Islet precursor cell (in vitro differentiated cells): ENCODE results near the gene SYTL2.
"Not testable (repeated sequence)": the region's sequence is repeated elsewhere in the genome, so short reads cannot be mapped to it uniquely, and the experiment has no call there.

Source experiments
- DNase-seq: peaks from one replicate; pipeline ENCODE4 v3.0.0-alpha.2; 2018

Gene SYTL2, protein sequence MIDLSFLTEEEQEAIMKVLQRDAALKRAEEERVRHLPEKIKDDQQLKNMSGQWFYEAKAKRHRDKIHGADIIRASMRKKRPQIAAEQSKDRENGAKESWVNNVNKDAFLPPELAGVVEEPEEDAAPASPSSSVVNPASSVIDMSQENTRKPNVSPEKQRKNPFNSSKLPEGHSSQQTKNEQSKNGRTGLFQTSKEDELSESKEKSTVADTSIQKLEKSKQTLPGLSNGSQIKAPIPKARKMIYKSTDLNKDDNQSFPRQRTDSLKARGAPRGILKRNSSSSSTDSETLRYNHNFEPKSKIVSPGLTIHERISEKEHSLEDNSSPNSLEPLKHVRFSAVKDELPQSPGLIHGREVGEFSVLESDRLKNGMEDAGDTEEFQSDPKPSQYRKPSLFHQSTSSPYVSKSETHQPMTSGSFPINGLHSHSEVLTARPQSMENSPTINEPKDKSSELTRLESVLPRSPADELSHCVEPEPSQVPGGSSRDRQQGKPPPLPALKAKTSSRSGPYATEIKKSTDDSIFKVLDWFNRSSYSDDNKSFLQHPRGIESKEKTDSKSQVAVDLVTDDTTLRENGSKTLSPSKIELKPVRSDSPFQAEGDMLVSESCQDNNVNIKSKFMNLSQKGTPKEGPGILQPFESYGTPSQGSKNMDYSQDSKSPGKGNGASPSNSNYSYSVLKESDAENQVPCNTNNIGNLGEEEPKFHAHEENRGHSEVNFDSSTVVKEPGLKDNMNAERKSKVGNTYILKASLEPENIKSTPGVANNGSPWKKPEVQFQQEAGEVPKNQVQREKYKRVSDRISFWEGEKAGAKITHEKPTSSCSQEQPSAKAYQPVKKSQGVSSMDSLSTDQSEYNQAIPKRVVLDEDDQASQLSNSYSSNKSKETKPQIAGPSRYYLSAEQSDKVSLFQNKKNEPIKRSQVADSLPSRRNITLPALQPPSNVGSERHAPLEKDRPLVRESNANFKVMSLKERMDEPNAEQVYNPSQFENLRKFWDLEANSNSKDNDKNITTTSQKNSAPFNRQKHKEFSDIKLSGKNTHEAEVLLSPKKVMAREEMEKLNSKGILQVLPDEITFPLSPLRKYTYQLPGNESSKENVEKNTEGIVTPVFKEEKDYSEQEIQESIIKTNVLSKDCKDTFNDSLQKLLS (N-terminal part only)

GRCh38 chr11:85810871-85811611 lies at the start of gene SYTL2:
SYTL2 (minus strand) TSS chr11:85811141; CDS start chr11:85757725, 53,416 bp downstream.
- DNase-seq = peak; percentile 89

- DNase-seq = not testable (repeated sequence)
Measured at GRCh38 chr11:85859541-85859940, 48.6 kb upstream of the SYTL2 start.

DNA sequence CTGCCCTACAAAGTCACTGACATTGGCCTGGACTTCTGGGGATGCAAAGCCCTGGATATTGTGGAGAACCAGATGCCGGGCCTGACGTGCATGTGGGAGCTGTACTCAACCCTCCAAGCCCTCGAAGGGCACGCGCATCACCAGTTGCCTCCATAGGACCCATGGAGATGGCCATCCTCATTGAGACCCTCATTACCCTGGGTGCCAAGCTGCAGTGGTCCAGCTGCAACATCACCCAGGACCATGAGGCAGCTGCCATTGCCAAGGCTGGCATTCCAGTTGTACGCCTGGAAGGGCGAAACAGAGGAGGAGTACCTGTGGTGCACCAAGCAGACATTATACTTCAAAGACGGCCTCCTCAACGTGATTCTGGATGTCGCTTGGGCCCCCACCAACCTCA lies 46.2 kb upstream of the SYTL2 start:
- no peak for DNase-seq

DNA sequence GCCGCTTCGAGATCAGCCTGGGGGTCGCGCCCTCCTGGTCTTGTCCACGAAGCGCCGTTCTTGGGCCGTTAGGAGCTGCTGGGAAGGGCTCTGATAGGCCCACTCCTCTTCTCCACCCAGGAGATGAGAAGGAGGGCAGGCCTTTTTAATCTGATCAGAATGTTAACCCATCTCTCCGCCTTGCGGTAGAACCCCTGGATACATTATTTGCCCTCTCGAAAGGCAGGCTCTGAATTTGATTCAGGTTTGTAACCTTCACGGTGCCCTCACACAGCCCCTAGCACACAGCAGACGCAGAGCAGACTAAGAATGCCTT lies 44.4 kb upstream of the SYTL2 start, which contains the start of gene CCDC83:
Gene CCDC83, plus strand, starts transcription at position 43 of the 316 bp plus-strand sequence. CDS start 9,741 bp downstream, outside the sequence.
- DNase-seq = no peak

DNA sequence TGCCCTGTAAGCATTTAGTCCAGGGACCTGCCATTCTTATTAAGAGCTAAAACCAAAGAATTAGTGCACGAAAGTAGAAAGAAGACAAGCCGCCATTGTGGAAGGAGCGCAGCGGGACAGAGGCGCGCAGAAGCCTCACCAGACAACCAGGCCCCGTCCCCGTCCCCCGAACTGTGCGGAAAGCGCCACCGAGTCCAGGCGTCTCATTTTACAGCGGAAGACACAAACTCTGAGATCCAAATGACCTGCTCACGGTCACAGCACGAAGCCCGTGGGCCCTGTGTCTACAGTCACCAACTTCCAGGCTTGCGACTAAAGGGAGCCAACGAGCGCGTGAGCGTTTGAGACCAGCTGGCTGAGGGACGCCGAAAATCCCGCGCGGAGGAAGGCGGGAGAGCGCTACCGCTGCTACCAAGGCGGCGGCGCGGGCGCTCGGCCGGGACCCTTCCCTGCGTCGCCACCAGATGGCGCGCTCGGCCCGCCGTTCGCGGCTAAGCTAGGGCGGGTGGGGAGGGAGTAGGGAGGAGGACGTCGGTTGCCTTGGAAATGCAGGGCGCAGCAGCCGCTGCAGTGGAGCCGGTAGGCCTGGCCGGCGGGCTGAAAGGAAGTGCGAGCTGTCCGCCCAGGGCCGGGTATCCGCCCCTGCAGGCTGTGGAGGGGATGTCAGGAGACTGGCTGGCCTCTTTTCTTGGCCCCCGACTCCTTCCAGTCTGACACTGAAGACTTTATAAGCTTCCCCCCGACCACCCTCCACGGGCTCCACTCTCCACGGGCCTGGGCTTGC lies 43.8 kb upstream of the SYTL2 start:
- DNase-seq = peak; percentile 99

GRCh38 chr11:85854212-85854556 lies 43.2 kb upstream of the SYTL2 start:
- no peak for DNase-seq

DNA sequence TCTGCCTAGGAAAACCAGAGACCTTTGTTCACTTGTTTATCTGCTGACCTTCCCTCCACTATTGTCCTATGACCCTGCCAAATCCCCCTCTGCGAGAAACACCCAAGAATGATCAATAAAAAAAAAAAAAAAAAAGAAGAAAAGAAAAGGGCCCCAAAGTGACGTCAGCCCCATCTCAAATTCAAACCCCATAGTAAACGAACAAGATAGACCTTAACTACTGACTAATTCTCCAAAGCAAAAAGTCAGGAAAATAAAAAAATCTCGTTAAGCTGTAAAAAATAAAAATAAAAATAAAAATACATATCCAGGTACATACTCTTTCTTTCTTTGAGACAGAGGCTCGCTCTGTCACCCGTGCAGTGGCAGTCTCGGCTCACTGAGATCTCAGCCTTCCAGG lies 42.6 kb upstream of the SYTL2 start:
- DNase-seq = not testable (repeated sequence)

GRCh38 chr11:85852754-85853153 lies 41.8 kb upstream of the SYTL2 start:
- DNase-seq = not testable (repeated sequence)

DNA sequence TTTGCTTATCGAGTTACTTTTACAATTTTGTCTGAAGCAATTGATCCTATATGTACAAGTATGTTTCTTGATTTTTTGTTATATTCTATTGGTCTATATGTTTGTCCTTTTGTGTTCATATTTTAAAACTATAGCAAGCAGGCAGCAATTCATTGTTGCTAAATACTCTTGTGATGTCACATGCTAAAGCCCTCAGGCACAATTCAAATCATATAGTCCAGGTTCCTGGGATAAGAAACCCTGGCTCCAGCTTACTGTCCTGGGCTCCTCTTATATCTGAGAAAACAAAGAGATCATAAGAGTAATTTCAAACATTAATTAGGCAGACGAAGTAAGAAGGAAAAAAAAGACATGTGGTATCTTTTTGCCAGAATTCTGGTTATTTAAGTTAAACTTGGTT lies 37.6 kb upstream of the SYTL2 start:
- no peak for DNase-seq

GRCh38 chr11:85848006-85848405 lies 37.1 kb upstream of the SYTL2 start:
- DNase-seq = no peak

DNA sequence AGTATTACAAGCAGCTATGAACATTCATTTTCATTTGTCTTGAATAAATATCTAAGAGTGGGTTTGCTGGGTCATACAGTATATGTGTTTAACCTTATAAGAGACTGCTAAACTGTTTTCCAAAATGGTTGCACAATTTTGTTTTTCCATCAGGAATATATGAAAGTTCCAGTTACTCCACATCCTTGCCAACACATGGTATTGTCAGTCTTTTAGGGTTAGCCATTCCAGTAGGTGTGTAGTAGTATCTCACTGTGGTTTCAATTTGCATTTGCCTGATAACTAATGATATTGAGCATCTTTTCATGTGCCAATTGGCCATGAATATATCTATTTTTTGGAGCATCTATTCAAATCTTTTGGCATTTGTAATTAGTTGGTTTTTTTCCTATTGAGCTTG lies 36.5 kb upstream of the SYTL2 start:
- DNase-seq = no peak

DNA sequence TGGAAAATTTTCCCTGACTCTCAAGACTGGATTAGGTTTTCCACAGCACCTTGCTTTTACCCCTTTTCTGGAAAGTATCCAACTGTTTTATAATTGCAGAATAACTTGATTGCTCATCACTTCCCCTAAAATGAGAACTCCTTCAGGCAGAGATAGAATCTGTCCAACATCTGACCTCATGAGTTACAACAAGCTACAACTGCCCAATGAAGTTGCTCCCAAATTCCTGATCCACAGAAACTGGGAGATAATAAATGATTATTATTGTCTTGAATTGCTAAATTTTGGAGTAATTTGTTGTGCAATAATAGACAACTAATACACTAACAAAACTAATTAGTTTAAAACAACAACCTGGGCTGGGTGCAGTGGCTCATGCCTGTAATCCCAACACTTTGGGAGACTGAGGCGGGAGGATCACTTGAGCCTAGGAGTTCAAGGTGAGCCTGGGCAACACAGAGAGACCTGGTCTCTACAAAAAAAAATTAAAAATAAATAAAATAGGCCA lies 34.2 kb upstream of the SYTL2 start:
- no peak for DNase-seq

GRCh38 chr11:85844439-85845123 lies 33.6 kb upstream of the SYTL2 start:
- DNase-seq = peak; percentile 83

DNA sequence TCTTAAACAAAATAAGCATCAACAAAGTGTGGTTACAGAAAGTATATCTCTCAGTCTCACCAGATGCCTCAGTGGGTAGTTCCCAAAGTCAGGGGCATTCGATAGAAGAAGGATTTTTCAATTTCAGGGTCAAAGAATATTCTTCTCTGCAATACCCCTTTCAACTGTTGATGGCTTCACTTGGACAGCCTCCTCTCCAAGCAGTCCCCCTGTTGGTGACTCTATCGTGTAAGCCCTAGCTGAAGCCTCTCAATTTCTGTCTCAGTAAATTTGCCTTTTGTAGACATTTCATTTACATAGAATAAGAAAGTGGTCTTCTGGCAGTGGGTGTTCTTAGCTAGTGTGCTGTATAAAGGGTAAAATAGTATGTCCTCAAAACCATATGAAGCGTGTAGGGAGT lies 33.0 kb upstream of the SYTL2 start:
- DNase-seq = no peak

DNA sequence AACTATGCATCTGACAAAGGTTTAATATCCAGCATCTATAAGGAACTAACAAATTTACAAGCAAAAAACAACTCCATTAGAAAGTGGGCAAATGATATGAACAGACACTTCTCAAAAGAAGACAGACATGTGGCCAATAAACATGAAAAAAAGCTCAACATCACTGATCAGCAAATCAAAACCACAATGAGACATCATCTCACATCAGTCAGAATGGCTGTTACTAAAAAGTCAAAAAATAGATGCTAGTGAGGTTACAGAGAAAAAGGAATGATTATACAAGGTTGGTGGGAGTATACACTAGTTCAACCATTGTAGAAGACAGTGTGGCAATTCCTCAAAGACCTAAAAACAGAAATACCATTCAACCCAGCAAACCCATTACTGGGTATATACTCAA lies 30.0 kb upstream of the SYTL2 start:
- not testable (repeated sequence) for DNase-seq

- DNase-seq = no peak
Measured at GRCh38 chr11:85835729-85836128, 24.8 kb upstream of the SYTL2 start.

DNA sequence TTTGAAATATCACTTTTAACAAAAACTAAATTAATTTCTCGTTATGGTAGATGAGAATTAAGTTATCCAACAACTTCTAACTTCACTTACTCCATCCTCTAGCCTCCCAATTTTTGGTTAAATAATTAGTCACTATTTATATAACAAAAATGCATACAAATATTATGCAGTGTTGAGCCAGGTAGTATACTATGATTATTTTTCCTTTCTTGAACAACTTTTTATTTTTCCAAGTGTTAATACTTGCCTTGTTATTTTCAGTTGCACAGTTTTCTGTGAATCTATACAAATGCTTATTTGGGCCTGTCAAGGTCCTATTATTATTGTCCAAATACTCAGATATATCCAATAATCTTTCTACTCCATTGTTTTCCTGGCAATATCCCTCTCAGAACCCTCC lies 24.3 kb upstream of the SYTL2 start:
- no peak for DNase-seq

DNA sequence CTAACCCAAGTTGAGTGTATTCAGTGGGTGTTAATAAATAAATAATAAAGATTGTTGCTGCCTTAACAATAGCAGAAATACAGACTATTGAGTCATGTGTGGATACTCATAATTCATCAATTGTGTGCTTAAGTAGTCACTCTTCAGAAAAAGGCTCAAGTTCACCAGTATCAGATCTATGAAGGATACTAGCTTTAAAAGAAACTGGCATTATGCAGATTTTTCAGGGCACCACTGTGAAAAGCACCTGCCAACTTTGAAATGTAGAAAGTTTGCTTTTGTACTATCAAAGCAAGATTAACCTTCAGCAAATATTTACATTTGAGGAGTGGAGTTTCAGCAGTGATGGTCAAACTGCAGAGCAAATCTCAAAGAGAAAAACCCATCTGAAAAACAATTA lies 20.1 kb upstream of the SYTL2 start:
- DNase-seq = no peak

GRCh38 chr11:85829172-85829571 lies 18.2 kb upstream of the SYTL2 start:
- no peak for DNase-seq

GRCh38 chr11:85828640-85828978 lies 17.7 kb upstream of the SYTL2 start:
- DNase-seq = no peak
